Mesenteric fat pad (tissue), 1 donor: Measurements from ENCODE around the gene CRISPLD2. TPM values are rescaled to one million over a fixed set of nuclear protein-coding genes. Genes with fewer than 3 reads are reported as not detected.
A peak's percentile ranks its signal among the peaks of the same experiment; 100 is the strongest.
"Not testable (repeated sequence)": the region's sequence is repeated elsewhere in the genome, so short reads cannot be mapped to it uniquely, and the experiment has no call there.

ENCODE experiments used
- DNase-seq: peaks from one replicate; pipeline ENCODE4 v3.0.0-alpha.2; 2020; ENCODE audit warnings: low spot score
- total RNA-seq: library from RNA; stranded (reverse); fragmentation: NEBNext Ultra II Directional; extraction: Animal tissue kit (Norgen Biotek cat#: 25700); gene quantifications from one replicate; pipeline ENCODE4 v1.2.1, GENCODE V29; 2021
- donor health status: DM: yes; HTN: yes; CAD: no.

Gene CRISPLD2
- total RNA-seq, 1 donor from 2014 or later = 256 TPM

- DNase-seq = no peak
Measured at GRCh38 chr16:84821179-84821578, 1.4 kb downstream of the CRISPLD2 start.

DNA sequence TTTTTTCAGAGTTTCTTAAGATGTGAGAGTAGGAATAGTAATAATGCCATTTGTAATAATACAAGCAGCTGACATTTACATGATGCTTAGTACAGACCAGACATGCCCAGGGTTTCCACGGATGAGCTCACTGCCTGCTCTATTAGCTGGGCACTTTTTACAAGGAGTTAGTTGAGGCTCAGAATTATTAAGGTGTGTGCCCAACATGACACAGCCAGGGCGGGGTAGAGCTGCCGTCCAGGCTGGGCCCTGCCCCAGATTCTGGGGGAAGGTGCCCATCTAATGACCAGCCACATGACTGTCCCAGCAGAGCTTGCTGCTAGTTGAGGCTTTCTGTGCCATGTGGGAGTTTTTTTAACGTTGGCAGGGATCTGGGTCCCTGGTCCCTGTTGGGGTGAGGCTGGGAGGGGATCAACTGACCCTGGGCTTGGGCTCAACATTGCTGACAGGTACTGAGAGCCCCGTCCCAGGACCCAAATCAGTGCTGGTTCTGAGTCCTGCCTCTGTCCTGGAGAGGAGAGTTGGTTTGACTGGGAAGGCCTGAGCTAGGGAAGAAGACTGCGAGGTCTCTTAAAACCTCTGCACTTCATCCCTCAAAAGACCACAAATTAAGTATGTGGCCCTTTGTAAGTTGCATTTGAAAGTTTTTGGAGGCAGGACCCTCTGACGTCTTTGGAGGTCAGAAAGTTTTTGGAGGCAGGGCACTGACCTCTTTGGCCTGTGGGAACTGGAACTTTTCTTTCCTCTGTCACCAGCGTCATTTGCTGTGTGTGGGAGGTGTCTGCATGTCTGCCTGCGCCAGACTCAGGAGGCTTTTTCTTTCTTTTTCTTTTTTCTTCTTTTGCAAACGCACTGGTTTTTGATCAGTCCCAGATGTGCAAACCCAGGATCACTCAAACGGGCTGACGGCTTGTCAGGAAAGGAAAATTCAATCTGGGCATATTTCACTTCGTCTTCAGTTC lies 2.2 kb downstream of the CRISPLD2 start:
- DNase-seq = no peak

DNA sequence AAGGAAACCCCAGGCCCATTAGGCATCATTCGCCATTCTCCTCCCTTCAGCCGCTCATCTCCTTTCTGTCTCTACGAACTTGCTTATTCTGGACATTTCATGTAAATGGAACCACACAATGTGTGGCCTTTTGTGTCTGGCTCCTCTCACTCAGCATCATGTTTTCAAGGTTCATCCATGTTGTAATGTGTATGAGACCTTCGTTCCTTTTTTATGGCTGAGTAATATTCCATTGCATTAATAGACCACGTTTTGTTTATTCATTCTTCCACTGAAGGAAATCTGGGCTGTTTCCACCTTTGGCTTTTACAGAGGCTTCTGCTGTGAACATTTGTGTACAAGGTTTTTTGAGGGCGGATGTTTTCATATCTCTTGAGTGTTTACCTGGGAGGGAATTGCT lies 3.2 kb downstream of the CRISPLD2 start:
- no peak for DNase-seq

DNA sequence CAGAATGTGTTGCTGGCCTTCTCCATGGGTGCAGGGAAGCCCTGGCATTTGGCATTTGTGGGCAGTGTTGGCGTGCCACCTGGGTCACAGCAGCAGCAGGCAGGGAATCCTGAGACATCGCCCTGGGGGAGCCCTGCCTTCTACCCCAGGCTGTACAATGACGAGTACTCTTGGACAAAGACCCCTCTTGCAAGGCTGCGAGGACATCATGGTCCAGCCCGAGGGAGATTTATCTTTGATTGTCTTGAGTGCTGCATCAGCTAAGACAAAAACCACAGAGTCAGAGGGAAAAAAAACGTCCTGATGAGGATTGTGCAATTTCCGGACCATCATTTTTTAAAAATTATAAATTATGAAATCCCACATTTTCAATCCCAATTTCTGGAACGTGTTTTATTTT lies 3.7 kb downstream of the CRISPLD2 start:
- DNase-seq = no peak

GRCh38 chr16:84823926-84824325 lies 4.1 kb downstream of the CRISPLD2 start:
- no peak for DNase-seq

DNA sequence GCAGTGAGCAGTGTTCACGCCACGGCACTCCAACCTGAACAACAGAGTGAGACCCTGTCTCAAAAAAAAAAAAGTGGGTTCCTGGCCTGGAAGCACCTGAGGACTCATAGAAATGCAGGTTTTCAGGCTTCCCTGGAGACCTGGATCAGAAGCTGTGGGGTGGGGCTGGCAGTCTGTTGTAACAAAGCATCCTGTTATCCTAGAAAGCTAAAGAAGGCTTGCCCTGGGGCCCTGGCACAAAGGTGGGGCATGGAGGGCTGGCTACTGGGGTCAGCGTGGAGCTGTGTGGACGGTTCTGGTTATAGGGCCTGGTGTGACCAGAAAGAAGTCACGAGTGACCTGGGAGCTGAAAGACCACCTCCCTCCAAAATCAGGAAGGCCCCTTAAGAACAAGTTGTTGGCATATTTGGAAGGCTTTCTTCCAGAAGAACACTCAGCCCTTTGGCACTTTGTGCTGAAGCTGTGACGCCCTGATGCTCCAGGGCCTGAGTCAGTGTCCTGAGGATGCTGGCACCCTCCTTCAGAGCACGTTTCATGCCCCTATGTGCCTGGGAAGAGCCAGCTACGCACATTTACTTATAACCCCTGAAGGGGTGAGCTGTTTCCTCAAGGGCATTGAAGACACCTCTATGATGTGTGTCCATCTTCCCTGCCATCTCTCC lies 6.2 kb downstream of the CRISPLD2 start:
- no peak for DNase-seq

DNA sequence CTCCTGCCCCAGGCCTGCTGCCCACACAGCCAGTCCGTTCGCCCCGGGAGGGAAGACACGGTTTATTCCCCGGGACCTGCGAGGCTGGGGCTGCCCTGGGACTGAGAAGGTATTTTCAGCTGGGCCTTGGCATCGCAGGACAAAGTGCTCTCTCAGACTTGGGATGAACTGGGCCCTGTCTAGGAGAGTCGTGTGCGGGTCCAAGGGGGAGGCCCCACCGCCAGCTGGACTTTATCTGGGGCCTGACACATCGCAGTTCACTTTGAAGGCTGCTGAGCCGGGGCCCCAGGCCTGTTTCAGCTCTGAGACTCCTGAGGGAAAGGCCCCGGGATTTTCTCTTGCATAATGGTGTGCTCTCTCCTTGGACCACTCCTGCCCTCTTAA lies 6.8 kb downstream of the CRISPLD2 start:
- DNase-seq = no peak

- DNase-seq = no peak
Measured at GRCh38 chr16:84827131-84827574, 7.4 kb downstream of the CRISPLD2 start.

DNA sequence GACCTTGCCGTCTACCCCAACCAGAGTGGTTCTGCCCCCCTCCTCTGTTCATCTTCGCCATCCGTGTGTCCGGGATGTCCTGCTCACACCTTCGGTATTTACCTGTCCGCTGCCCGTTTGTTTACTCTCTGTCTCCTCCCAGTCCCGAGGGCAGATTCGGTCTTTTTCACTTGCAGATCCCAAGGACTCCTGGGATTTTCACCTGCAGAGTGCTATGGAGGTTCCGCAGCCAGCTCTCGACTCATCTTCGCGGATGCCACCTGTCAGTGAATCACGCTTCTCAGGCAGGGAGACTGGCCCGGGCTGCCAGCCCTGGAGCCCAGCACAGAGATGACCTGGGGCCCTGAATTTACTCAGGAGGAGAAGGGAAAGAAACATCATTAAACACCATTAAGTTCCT lies 8.1 kb downstream of the CRISPLD2 start:
- no peak for DNase-seq

DNA sequence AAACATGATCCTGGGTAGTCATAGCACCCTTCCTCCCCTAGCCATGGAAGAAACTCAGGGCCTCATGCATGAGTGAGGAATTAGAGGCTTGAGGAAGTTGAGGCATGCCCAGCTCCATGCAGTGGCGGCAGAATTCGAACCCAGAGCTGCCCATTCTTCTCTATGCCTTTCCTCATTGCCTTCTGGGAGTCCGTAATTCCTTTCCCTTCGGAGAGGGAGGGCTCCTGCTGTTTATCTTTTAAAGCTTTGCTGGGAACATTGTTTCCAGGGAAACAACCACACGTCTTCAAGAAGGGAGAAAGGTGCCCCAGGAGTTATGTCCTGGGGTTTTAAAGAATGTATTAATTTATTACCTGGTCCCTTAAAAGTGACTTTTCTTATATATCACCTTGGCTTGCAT lies 8.5 kb downstream of the CRISPLD2 start:
- no peak for DNase-seq

- DNase-seq = no peak
Measured at GRCh38 chr16:84829168-84829965, 9.6 kb downstream of the CRISPLD2 start.

GRCh38 chr16:84830765-84831384 lies 11.1 kb downstream of the CRISPLD2 start:
- no peak for DNase-seq

- DNase-seq = not testable (repeated sequence)
Measured at GRCh38 chr16:84831728-84832127, 11.9 kb downstream of the CRISPLD2 start.

- DNase-seq = peak; percentile 93
Measured at GRCh38 chr16:84832488-84833143, 12.8 kb downstream of the CRISPLD2 start.

- no peak for DNase-seq
Measured at GRCh38 chr16:84833144-84833500, 13.3 kb downstream of the CRISPLD2 start.

DNA sequence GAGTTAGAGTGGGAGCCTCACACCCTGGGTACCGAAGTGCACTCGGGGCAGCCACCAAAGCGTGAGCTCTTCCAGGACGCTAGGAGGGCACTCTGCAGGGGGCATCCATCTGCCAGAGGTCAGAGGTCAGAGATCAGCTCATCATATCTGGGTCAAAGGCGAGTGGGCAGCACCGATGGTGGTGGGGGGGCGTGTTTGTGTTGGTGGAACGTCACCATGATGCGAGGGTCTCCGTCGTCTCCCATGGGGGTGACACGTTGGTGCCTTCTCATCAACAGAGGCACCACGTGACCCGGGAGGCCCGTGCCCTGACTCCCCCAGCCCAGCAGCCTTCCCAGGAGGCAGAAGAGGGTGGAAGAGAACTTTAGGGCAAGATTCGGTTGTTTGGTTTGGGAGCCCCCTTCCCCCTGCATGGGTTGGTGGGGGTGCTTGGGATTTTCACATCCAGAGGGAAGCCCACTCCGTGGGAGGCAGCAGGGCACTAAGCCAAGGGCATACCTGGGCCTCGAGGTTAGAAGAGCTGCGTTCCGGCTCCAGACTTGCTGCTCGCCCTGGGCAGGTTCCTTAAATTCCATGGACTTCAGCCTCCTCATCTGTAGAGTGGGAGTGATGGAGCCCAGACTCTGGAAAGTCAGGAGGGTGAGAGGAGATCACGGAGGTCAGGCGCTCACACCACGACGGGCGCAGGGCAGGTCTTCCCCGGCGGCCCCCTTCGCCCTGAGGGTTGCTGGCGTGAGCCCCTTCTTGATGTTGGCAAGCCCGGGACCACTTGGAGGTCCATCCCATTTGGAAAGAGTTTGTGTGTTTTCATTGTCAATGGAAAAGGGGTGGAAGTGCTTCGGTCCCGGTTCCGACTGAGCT lies 14.0 kb downstream of the CRISPLD2 start:
- no peak for DNase-seq

DNA sequence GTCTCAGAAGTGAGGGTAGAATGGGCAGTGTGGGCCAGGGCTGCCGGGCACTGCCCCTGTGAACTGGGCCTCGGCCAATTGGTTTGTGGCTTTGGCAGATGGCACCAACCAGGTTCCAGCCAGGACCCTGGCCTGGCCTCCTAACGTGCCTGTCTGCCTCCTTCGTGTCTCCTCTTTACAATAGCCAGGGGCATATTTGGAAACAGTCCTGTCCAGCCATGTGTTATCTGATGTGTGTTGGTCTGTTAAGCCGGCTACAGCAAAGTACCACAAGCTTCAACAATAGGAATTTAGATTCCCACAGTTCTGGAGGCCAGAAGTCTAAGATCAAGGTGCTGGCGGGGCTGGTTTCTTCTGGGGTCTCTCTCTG lies 14.6 kb downstream of the CRISPLD2 start:
- DNase-seq = no peak

- DNase-seq = no peak
Measured at GRCh38 chr16:84836234-84836647, 16.5 kb downstream of the CRISPLD2 start.

- DNase-seq = no peak
Measured at GRCh38 chr16:84836967-84837366, 17.2 kb downstream of the CRISPLD2 start.
